Astrocyte (in vitro differentiated cells and primary cell): ENCODE results near the gene MTMR11. TPM values are rescaled to one million over a fixed set of nuclear protein-coding genes. Genes with fewer than 3 reads are reported as not detected.
A peak's percentile ranks its signal among the peaks of the same experiment; 100 is the strongest.

ENCODE experiments used
- DNase-seq: peaks from one replicate; pipeline ENCODE4 v3.0.0-alpha.2; 2010; ENCODE audit warnings: low read depth
- FAIRE-seq: peaks from 2 replicates; lab custom pipeline; 2011; peaks lifted over from hg19 to GRCh38; lab: Jason Lieb, UNC
- H2AFZ ChIP-seq: 2 replicates; pipeline ENCODE4 v1.6.0; 2012; ENCODE audit warnings: low read depth, low read length, inconsistent platforms
- H3K27ac ChIP-seq: 2 replicates; pipeline ENCODE4 v1.5.1; 2011; ENCODE audit warnings: low read depth, low read length, inconsistent platforms
- H3K27me3 ChIP-seq: 2 replicates; pipeline ENCODE4 v1.6.0; 2011; ENCODE audit warnings: low read length, inconsistent platforms; ENCODE audit not compliant: insufficient read depth
- H3K36me3 ChIP-seq: 2 replicates; pipeline ENCODE4 v1.5.1; 2011; ENCODE audit warnings: low read length, inconsistent platforms; ENCODE audit not compliant: insufficient read depth
- H3K4me1 ChIP-seq: 2 replicates; pipeline ENCODE4 v1.5.1; 2011; ENCODE audit warnings: low read length, inconsistent platforms; ENCODE audit not compliant: insufficient read depth
- H3K4me2 ChIP-seq: 2 replicates; pipeline ENCODE4 v1.6.0; 2012; ENCODE audit warnings: low read length, inconsistent platforms
- H3K4me3 ChIP-seq: 2 replicates; pipeline ENCODE4 v1.5.1; 2011; ENCODE audit warnings: low read depth, mild to moderate bottlenecking, low read length, inconsistent platforms; ENCODE audit not compliant: insufficient read depth
- H3K79me2 ChIP-seq: 2 replicates; pipeline ENCODE4 v1.6.0; 2012; ENCODE audit warnings: mild to moderate bottlenecking, low read length, inconsistent platforms; ENCODE audit not compliant: insufficient read depth
- H3K9ac ChIP-seq: 2 replicates; pipeline ENCODE4 v1.6.0; 2012; ENCODE audit warnings: mild to moderate bottlenecking, low read length, inconsistent platforms
- H3K9me3 ChIP-seq: 2 replicates; pipeline ENCODE4 v1.5.1; 2012; ENCODE audit warnings: low read depth, mild to moderate bottlenecking, low read length, inconsistent platforms; ENCODE audit not compliant: insufficient read depth
- H4K20me1 ChIP-seq: 2 replicates; pipeline ENCODE4 v1.6.0; 2012; ENCODE audit warnings: low read length, inconsistent platforms; ENCODE audit not compliant: insufficient read depth
- H3K27ac Mint-ChIP-seq: one replicate; pipeline ENCODE4 v1.8.0; 2021; ENCODE audit warnings: mild to moderate bottlenecking, mixed read lengths; ENCODE audit not compliant: unreplicated experiment
- H3K27me3 Mint-ChIP-seq: one replicate; pipeline ENCODE4 v1.8.0; 2021; ENCODE audit warnings: low read depth, mixed read lengths; ENCODE audit not compliant: unreplicated experiment
- H3K36me3 Mint-ChIP-seq: one replicate; pipeline ENCODE4 v1.8.0; 2021; ENCODE audit warnings: low read depth, mixed read lengths; ENCODE audit not compliant: unreplicated experiment
- H3K4me1 Mint-ChIP-seq: one replicate; pipeline ENCODE4 v1.8.0; 2021; ENCODE audit warnings: low read depth, mixed read lengths; ENCODE audit not compliant: unreplicated experiment
- H3K4me3 Mint-ChIP-seq: one replicate; pipeline ENCODE4 v1.8.0; 2021; ENCODE audit warnings: mild to moderate bottlenecking, moderate library complexity, mixed read lengths; ENCODE audit not compliant: unreplicated experiment
- H3K9me3 Mint-ChIP-seq: one replicate; pipeline ENCODE4 v1.8.0; 2021; ENCODE audit warnings: mild to moderate bottlenecking, mixed read lengths; ENCODE audit not compliant: unreplicated experiment
- EZH2 ChIP-seq: IDR thresholded peaks from 2 replicates; pipeline ENCODE4 v1.6.1; 2012; ENCODE audit warnings: mild to moderate bottlenecking, low read length, inconsistent platforms; ENCODE audit not compliant: insufficient read depth
- total RNA-seq: library from RNA; stranded (reverse); gene quantifications from 2 replicates; pipeline ENCODE4 v1.2.1, GENCODE V29; 2021
- TF ChIP-seq, protein P1 (sequence below): IDR thresholded peaks from 2 replicates; pipeline ENCODE4 v1.5.1; 2011; ENCODE audit warnings: low read depth, mild to moderate bottlenecking, inconsistent platforms, low read length, moderate library complexity; ENCODE audit not compliant: insufficient read depth

Gene MTMR11
- total RNA-seq, 1 donor from 2014 or later: 5.0 TPM

DNA sequence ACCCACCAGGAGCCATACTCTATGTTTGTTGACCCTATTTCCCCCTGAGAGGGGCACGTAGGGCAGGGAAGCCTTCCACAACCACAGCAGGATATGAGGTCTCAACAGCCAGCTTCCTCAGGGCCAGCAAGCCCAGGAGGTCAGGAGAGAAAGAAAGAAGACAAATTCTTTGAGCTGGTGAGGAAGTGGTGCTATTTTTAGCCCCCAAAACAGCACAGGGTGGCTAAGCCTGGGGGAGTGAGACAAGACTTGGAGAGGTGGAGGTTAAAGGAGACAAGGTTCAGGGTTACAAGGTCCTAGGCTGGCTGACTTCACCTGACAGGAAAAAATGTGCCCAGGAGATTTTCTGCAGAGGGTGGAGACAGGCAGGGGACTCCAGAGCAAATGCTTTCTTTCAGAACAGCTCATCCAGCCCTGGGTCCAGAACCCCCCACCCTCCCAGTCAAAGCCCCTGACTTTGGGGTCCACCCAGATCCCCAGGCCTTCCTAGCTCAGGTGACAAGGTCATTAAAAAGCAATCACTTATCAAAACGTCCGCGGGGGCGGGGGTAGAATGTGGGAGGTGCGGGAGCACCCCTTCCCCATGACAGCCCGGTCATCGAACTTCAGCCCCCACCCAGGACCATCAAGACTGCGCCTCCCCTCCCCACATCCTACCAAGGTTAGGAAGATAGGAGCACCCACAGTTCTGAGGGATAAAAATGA lies 20.3 kb downstream of the MTMR11 start:
- Histone ChIP-seq H3K4me1 (peaks cover 8% of the 10 kb centered on the region), H3K4me2 (peak overlapping the region; percentile 95), H3K36me3 (no peaks in the 10 kb centered on the region), H4K20me1 (no peaks in the 10 kb centered on the region), H3K27ac (no peak overlapping the region), H3K79me2 (peaks cover 4% of the 10 kb centered on the region), H3K4me3 (peak overlapping the region; percentile 72), H2AFZ (no peak overlapping the region), H3K27me3 (no peaks in the 10 kb centered on the region), H3K9me3 (no peaks in the 10 kb centered on the region), H3K9ac (peak overlapping the region; percentile 85)
- peak overlapping the region; percentile 1 for H3K27ac Mint-ChIP-seq
- FAIRE-seq (no peak), DNase-seq (no peak)
- H3K4me1 Mint-ChIP-seq: peaks cover 5% of the 10 kb centered on the region
- H3K4me3 Mint-ChIP-seq: peak overlapping the region; percentile 86
- no peak for TF ChIP-seq EZH2
- TF ChIP-seq, protein P1, sequence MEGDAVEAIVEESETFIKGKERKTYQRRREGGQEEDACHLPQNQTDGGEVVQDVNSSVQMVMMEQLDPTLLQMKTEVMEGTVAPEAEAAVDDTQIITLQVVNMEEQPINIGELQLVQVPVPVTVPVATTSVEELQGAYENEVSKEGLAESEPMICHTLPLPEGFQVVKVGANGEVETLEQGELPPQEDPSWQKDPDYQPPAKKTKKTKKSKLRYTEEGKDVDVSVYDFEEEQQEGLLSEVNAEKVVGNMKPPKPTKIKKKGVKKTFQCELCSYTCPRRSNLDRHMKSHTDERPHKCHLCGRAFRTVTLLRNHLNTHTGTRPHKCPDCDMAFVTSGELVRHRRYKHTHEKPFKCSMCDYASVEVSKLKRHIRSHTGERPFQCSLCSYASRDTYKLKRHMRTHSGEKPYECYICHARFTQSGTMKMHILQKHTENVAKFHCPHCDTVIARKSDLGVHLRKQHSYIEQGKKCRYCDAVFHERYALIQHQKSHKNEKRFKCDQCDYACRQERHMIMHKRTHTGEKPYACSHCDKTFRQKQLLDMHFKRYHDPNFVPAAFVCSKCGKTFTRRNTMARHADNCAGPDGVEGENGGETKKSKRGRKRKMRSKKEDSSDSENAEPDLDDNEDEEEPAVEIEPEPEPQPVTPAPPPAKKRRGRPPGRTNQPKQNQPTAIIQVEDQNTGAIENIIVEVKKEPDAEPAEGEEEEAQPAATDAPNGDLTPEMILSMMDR: no peak
- H3K9me3 Mint-ChIP-seq: no peaks in the 10 kb centered on the region
- H3K36me3 Mint-ChIP-seq: peaks cover 12% of the 10 kb centered on the region
- peaks cover 2% of the 10 kb centered on the region for H3K27me3 Mint-ChIP-seq

DNA sequence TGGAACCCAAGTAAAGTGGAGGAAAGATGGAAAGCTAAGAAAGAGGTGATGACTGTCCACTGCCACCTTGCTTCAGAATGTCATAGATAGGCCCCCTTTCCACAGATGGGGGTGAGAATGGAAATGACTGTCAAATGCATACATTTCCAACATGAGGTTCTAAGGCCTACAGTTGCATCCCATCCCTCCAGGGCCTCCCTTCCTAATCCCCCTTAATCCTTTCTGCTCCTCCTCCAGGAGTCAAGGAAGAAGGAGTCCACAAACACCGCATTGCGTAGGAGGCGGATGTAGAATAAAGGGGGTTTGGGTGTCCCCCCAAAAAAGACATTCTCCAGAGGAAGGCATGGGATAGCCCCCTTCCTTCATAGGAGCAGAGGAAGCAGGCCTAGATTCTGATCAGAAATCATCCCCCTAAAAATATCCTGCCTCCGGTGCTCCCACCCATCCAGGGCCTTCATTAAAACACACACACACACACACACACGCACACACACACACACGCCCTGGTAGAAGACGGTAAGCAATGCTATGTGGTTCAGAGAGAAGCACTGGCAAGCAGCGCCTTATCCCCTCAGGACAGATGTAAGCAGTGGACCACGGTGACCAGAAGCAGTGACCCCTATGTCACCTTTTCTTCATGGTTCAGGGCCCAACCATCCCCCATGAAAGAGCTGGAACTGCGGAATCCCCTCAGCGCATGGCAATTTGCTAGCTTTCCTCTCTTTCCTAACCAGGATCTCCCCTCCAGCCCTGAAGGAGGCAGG lies 21.1 kb downstream of the MTMR11 start:
- peak overlapping the region; percentile 95 for H3K4me2 ChIP-seq
- no peaks in the 10 kb centered on the region for H3K9me3 ChIP-seq
- no peak overlapping the region for H3K27ac ChIP-seq
- no peak overlapping the region for H2AFZ ChIP-seq
- H3K27ac Mint-ChIP-seq: no peak overlapping the region
- TF ChIP-seq EZH2: no peak
- TF ChIP-seq, protein P1: no peak
- H3K79me2 ChIP-seq: peaks cover 4% of the 10 kb centered on the region
- H3K36me3 ChIP-seq: no peaks in the 10 kb centered on the region
- peaks cover 5% of the 10 kb centered on the region for H3K4me1 Mint-ChIP-seq
- no peak overlapping the region for H3K4me3 ChIP-seq
- no peaks in the 10 kb centered on the region for H3K9me3 Mint-ChIP-seq
- no peaks in the 10 kb centered on the region for H4K20me1 ChIP-seq
- no peaks in the 10 kb centered on the region for H3K27me3 ChIP-seq
- DNase-seq (no peak), FAIRE-seq (no peak)
- peaks cover 2% of the 10 kb centered on the region for H3K27me3 Mint-ChIP-seq
- H3K9ac ChIP-seq: no peak overlapping the region
- peaks cover 8% of the 10 kb centered on the region for H3K4me1 ChIP-seq
- H3K36me3 Mint-ChIP-seq: peaks cover 13% of the 10 kb centered on the region
- H3K4me3 Mint-ChIP-seq: peak overlapping the region; percentile 64
